CD4-positive, alpha-beta T cell treated with Interleukin-6 at 100 ng/mL for 8 hours (primary cell): ENCODE data around the gene GNA12.
A peak's percentile ranks its signal among the peaks of the same experiment; 100 is the strongest.
"Not testable (repeated sequence)": the region's sequence is repeated elsewhere in the genome, so short reads cannot be mapped to it uniquely, and the experiment has no call there.

Experiments used
- DNase-seq: peaks from one replicate; pipeline ENCODE4 v3.0.0-alpha.2; 2020; ENCODE audit warnings: mixed read lengths, low spot score

Gene GNA12

DNA sequence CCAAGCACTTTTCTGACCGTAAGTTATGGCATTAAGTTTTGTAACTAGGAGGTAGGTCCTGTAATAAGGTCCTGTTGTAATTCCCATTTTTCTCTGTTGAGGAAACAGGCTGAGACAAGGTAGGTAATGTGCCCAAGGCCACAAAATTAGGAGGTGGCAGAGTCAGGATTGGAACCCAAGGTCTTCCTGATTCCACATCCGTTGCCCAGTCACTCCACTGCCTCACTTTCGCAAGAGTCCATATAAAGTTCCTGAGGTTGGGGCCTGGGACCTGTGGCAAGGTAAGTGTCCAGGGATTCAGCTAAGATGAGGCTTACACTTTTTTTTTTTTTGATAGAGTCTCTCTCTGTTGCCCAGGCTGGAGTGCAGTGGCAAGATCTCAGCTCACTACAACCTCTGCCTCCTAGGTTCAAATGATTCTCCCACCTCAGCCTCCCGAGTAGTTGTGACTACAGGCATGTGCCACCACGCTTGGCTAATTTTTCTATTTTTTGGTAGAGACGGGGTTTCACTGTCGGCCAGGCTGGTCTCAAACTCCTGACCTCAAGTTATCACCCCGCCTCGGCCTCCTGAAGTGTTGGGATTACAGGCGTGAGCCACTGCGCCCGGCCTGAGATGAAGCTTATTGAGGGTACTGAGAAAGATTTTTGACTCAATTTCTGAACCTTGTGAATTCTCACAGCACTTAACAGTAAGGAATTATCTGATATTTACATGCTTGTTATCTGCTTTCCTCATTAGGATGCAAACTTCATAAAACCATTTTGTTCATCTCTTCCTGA is 20.3 kb upstream of the GNA12 start:
- DNase-seq, result no peak

DNA sequence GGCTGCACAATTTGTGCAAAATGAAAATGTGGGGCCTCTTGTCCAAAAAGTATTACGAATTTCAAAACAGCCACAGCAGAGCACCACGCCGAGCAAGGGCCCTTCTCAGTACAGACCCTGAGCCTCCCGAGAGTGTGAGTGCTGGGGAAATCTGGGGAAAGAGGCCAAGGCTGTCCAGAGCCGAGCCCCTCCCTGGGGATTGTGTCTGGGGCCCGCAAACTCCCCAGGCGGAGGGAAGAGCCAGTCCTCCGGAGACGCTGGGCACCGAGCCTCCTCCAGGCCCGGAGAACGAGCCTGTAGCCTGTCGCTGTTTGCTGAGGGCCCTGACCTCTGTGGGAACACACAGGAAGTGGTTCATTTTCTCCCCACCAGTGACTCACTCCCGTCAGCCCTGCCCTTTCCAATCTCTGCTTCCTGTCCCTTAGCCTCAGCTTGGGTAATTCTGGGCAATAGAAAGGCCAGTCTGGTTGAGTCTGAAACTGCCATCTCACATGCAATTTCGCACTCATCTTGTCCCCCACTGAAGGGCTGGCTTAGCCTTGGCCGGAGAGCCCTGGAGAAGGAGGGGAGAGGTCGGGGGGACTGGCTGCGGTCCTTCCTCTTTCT is 19.5 kb upstream of the GNA12 start:
- DNase-seq, result peak; percentile 78

DNA sequence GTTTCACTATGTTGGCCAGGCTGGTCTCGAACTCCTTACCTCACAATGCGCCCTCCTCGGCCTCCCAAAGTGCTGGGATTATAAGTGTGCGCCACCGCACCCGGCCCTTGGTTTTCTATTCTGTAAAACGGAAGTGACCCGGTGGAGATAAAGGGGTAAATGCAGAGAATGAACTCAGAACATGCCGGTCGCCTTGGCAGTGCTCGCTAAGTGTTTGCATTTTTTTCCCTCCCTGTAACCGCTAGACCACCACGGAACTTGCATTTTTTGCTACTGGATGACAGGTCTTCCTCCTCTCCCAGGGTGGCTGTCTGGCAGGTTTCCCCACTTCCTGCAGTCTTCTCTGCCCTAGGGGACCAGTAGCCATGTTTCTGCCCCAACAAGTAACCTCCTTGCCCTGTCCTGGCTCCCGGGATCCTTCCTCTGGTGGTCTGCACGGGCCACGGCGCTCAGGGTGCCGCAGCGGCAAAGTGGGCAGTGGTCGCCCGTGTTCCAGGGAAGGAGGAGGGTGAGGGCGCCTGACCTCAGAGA is 18.8 kb upstream of the GNA12 start:
- DNase-seq, result no peak

DNA sequence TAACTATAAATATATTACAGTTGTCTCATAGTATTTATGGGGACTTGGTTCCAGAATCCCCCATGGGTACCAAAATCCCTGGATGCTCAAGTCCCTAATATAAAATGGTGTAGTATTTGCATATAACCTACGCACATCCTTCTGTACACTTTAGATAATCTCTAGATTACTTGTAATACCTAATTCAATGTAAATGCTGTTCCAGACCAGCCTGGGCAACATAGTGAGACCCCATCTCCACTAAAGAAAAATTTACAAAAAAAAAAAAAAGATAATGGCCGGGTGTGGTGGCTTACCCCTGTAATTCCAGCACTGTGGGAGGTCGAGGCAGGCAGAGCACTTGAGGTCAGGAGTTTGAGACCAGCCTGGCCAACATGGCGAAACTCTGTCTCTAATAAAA is 17.4 kb upstream of the GNA12 start:
- no peak for DNase-seq

DNA sequence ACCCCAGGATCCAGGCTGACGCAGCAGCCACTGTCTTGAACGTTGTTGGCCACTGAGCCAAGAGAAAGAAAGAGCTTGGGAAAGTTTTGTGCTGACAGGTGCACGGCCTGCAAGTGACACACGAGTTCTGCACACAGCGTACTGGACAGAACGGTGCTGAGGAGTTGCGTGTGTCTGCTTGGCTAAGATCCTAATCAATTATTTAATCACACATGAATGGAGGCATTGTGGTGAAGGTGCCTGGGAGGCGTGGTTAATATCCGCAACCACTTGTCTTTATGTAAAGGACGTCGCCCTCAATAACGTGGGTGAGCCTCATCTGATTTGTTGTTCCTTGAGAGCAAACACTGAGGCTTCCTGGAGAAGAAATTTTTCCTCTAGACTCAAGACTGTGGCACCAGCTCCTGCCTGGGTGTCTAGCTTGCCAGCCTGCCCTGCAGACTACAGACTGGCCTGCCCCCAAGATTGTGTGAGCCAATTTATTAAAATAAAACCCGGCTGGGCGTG is 16.6 kb upstream of the GNA12 start:
- no peak for DNase-seq

DNA sequence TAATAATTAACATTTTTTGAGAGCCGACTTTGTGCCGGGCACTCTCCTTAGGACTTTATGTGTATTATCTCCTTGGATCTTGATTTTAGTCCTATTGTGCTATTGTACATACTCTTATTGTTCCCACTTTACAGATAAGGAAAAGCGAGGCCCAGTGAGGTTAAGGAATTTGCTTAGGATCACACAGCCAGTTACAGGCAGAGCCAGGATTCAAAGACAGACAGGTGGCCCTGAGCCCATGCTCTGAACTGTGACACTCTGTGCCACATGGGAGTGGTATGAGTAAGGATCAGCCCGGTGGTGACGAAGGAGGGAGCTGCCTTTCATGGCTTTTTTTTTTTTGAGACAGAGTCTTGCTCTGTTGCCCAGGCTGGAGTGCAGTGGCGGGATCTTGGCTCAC is 15.8 kb upstream of the GNA12 start:
- DNase-seq, result no peak

DNA sequence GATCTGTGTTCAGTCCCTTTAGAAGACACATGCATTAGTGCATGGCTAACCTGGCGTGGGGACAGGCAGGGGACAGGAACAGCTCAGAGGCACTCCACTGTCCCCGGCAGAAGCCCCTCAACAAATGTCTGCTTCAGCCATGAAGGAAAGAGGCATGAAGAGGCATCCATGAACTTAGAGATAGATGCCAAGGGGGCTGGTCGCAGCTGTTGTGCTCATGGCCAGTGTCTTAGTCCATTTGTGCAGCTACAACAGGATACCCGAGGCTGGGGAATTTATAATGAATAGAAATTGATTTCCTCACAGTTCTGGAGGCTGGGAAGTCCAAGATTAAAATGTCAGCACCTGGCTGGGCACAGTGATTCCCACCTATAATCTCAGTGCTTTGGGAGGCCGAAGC is 14.5 kb upstream of the GNA12 start:
- no peak for DNase-seq

DNA sequence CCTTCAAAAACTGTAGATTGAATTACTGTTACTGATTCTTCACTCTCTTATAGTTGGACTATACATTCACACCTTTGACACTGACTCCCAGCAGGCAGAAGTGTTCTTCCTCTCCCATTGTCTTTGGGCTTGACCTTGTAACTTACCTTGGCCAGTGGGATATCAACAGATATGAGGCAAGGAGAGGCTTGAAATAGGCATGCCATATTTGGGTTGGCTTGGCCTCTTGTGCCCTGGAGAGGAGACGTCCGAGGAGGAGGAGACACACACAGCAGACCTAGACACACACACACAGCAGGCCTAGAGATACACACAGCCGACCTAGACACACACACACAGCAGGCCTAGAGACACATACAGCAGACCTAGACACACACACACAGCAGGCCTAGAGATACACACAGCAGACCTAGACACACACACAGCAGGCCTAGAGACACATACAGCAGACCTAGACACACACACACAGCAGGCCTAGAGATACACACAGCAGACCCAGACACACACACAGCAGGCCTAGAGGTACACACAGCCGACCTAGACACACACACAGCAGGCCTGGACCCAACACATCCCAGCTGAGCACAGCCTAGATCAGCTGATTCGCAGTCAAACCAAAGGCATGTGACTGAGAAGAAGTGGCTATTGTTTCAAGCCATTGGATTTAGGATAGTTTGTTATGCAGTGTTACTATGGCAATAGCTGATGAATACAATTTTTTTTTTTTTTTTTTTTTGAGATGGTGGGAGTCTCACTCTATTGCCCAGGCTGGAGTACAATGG is 12.5 kb upstream of the GNA12 start:
- no peak for DNase-seq

DNA sequence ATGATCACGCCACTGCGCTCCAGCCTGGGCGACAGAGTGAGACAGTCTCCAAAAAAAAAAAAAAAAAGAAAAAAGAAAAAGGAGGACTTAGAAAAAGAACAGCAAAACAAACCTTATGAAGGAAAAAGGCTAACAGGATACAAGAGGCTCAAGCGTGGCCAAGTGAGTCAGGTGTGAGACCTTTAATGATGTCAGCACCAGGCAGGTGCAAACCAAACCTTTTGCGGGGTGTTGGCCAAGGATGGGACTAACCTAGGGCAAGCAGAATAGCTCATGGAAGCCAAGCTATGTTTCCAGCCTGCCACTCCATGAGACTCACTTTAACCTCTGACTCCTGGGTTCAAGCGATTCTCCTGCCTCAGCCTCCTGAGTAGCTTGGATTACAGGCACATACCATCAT is 11.3 kb upstream of the GNA12 start:
- no peak for DNase-seq

DNA sequence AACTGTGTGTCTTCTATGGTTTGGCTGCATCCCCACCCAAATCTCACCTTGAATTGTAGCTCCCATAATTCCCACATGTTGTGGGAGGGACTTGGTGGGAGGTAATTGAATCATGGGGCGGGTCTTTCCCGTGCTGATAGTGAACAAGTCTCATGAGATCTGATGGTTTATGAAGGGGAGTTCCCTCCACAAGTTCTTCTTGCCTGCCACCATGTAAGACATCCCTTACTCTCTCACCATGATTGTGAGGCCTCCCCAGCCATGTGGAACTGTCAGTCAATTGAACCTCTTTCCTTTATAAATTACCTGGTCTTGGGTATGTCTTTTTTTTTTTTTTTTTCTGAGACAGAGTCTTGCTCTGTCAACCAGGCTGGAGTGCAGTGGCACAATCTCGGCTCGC is 9.4 kb upstream of the GNA12 start:
- not testable (repeated sequence) for DNase-seq

DNA sequence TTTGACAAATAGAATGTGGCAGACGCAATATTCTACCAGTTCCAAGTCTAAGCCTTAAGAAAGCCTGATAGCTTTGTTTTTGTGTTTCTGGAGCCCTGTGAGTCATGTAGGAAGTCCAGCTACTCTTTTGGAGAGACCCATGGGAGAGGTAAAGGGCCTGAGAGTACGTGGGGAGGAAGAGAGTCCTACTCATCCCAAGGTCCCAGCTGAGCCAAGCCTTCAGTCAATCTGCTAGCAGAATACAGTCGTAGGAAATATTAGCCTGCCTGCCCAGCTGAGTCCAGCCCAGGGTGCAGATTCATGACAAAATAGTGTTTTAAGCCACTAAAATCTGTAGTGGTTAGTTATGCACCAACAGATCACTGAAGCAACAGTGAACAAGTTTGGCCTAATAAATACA is 9.0 kb upstream of the GNA12 start:
- no peak for DNase-seq

DNA sequence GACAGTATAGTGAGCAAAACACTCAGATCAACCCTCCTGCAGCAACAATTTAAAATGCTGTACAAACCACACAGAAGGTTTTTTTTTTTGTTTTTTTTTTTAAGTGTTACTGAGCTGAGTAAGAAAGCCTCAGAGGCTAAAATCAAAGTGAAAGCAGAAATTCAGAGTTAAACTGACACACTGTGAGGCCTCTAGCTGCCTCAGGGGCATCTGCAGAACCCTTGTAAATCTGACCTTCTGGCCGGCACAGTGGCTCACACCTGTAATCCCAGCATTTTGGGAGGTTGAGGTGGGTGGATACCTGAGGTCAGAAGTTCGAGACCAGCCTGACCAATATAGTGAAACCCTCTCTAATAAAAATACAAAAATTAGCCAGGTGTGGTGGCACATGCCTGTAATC is 7.4 kb upstream of the GNA12 start:
- DNase-seq, result no peak

DNA sequence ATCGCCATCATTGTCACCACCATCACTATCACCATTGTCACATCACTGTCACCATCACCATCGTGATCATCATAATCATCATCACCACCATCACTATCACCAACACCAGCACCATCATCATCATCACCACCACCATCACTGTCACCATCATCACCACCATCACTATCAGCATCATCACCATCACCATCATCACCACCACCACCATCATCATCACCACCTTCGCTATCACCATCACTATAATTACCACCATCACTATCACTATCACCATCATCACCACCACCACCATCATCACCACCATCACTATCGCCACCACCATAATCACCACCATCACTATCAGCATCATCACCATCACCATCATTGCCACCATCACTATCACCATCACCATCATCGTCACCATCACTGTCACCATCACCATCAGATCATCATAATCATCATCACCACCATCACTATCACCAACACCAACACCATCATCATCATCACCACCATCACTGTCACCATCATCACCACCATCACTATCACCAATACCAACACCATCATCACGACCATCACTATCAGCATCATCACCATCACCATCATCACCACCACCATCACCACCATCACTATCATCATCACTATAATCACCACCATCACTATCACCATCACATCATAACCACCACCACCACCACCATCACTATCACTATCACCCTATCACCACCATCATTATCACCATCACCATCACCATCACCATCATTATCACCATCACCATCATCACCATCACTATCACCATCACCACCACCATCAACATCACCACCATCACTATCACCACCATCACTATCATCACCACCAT is 6.0 kb upstream of the GNA12 start:
- no peak for DNase-seq

DNA sequence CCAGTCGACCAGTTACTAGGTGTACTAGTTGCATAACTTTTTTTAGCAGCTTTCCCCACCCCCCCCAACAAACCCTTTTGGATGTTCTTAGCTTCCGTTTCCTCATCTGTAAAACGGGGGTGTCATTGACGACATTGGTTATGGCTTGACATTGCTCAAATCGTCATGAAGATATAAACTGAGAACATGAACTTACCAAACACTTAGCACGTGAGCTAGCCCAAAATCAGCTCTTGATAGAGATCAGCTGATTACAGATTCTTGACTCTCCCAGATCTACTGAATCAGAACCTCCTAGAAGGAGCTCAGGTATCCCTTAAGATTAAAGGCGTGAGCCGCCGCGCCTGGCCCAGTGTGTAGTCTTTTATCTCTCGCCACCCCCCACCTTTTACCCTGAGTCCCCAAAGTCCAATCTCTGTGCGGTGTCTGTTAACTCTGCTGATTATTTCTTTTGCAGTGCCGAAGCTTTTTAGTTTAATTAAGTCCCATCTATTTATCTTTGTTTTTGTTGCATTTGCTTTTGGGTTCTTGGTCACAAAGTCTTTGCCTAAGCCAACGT is 1.0 kb upstream of the GNA12 start:
- DNase-seq, result no peak

DNA sequence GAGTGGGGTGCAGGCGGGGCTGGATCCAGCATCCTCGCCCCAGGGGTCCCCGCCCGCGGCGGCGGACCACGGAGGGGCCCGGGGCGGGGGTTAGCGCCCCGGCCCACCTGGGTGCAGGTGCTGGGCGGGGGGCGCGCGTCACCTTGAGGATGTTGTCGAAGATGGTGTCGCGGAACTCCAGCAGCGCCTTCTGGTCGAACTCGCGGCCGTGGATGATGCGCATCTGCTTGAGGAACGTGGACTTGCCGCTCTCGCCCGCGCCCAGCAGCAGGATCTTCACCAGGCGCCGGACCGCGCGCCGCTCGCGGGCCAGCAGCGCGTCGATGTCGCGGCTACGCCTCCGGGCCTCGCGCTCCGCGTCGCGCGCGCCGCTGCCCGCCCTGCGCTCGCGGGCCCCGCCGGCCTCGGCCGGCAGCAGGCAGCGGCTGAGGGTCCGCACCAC is 376 bp downstream of the GNA12 start:
- peak; percentile 11 for DNase-seq

DNA sequence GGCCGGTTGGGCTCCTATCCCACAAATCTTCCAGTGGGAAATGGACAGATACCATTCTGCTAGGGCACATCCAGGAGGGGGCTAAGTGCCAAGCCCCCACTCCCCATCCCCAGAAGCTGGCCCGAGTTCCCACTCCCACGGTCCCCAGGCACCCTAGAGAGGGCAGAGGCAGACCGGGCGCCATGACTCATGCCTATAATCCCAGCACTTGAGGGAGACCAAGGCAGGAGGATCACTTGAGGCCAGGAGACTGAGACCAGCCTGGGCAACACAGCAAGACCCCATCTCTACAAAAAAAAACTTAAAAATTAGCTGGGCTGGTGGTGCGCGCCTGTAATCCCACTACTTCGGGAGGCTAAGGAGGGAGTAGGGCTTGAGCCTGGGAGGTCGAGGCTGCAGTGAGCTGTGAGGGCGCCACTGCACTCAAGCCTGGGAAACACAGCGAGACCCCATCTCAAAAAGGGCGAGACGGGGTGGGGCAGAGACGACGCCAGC is 870 bp downstream of the GNA12 start:
- DNase-seq, result no peak

DNA sequence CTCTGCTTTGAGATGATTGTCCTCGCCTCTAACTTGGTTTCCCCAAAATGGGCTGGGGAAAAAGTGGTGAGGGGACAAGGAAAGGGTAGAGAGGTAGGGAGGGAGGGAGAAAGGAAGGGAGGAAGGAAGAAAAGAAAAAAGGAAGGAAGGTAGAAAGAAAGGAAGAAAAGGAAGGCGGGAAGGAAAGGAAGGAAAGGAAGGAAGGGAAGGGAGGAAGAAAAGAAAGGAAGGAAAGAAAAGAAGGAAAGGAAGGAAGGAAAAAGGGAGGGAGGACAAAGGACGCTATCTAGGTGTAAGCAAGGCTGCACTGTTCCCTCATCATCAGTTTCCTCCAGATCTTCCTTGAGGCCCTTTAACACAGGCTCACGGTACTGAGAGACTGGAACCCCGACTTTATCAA is 2.2 kb downstream of the GNA12 start:
- DNase-seq, result no peak

DNA sequence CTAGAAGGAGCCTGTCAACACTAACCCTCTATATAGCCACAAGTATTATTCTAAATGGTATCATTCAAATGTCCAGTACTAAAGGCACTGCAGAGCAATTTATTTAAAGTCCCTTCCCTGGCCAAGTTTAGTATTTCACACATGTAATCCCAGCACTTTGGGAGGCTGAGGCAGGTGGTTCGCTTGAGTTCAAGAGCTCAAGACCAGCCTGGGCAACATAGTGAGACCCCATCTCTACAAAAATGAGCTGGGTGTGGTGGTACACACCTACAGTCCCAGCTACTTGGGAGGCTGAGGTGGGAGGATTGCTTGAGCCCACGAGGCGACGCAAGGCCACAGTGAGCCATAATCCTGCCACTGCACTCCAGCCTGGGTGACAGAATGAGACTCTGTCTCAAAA is 3.6 kb downstream of the GNA12 start:
- no peak for DNase-seq

DNA sequence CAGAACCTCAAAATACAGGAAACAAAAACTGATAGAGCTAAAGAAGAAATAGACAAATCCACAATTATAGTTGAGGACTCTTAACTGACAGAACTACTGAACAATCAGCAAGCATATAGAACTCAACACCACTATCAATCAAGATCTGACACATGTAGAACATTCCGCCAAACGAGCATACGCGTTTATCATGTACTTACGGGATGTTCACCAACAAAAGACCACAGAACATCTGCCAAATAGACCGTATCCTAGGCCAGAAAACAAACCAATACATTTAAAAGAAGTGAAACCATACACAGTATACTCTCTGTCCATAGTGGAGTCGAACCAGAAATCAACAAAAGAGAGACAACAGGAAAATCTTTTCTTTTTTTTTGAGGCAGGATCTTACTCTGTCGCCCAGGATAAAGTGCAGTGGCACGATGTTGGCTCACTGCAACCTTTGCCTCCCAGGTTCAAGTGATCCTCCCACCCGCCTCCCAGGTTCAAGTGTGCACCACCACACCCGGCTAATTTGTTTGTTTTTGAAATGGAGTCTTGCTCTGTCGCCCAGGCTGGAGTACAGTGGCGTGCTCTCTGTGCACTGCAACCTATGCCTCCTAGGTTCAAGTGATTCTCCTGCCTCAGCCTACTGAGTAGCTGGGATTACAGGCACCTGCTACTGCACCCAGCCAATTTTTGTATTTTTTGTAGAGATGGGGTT is 5.1 kb downstream of the GNA12 start:
- DNase-seq, result no peak

DNA sequence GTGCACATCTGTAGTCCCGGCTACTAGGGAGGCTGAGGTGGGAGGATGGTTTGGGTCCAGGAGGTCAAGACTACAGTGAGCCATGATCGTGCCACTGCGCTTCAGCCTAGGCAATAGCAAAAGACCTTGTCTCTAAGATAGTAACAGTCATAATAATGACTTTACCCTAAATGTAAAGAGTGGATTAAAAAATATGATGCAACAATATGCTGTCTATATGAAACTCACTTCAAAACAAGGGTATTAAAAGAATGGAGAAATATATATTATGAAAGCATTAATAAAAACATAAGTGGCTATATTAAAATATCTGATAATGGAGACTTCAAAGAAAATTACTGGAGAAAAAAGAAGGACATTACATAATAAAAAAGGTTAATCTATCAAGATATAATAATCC is 5.7 kb downstream of the GNA12 start:
- DNase-seq, result no peak

DNA sequence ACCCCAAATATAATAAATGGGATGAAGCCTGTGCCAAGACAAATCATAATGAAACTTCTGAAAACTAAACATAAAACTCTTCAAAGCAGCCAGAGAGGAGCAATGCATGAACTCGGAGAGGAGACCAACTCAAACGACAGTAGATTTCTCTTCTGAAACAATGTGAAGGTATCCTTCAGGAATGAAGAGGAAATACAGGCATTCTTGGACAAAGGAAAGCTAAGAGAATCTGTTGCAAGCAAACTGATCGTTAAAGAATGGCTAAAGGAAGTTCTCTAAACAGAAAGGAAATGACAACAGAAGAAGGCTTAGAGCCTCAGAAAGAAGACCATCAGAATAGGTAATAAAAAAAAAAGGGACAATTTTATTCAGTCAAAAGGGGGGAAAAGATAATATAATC is 6.6 kb downstream of the GNA12 start:
- no peak for DNase-seq
